HG02763 (cell line): ENCODE data around the gene SATB2.

Experiments used
- ATAC-seq: cut with Tn5 transposase; IDR thresholded peaks from one replicate; pipeline ENCODE4 v1.9.1; 2021; ENCODE audit warnings: mild to moderate bottlenecking, moderate library complexity; ENCODE audit not compliant: unreplicated experiment

Gene SATB2

GRCh38 chr2:199409759-199410529 is 47.8 kb downstream of the SATB2 start:
- no peak for ATAC-seq

- ATAC-seq = no peak
Measured at GRCh38 chr2:199407421-199407820, 50.3 kb downstream of the SATB2 start.

- ATAC-seq = no peak
Measured at GRCh38 chr2:199405241-199405640, 52.5 kb downstream of the SATB2 start.

GRCh38 chr2:199404841-199405240 is 52.9 kb downstream of the SATB2 start:
- no peak for ATAC-seq

GRCh38 chr2:199395311-199395710 is 62.4 kb downstream of the SATB2 start:
- no peak for ATAC-seq

- ATAC-seq = no peak
Measured at GRCh38 chr2:199392363-199392762, 65.4 kb downstream of the SATB2 start.

GRCh38 chr2:199388728-199389268 is 68.9 kb downstream of the SATB2 start:
- no peak for ATAC-seq

GRCh38 chr2:199384043-199384442 is 73.7 kb downstream of the SATB2 start:
- ATAC-seq = no peak

GRCh38 chr2:199383021-199383420 is 74.7 kb downstream of the SATB2 start:
- ATAC-seq = no peak

- ATAC-seq = no peak
Measured at GRCh38 chr2:199382091-199382490, 75.6 kb downstream of the SATB2 start.

- ATAC-seq = no peak
Measured at GRCh38 chr2:199381531-199381930, 76.2 kb downstream of the SATB2 start.

- ATAC-seq = no peak
Measured at GRCh38 chr2:199378948-199379650, 78.6 kb downstream of the SATB2 start.

GRCh38 chr2:199370150-199370780 is 87.5 kb downstream of the SATB2 start:
- ATAC-seq = no peak

- ATAC-seq = no peak
Measured at GRCh38 chr2:199366406-199366805, 91.3 kb downstream of the SATB2 start.

GRCh38 chr2:199364153-199364552 is 93.6 kb downstream of the SATB2 start:
- no peak for ATAC-seq

GRCh38 chr2:199356412-199356811 is 101.3 kb downstream of the SATB2 start:
- ATAC-seq = no peak

GRCh38 chr2:199348871-199349270 is 108.9 kb downstream of the SATB2 start:
- ATAC-seq = no peak

GRCh38 chr2:199344012-199344411 is 113.7 kb downstream of the SATB2 start:
- ATAC-seq = no peak

- ATAC-seq = no peak
Measured at GRCh38 chr2:199342334-199342733, 115.4 kb downstream of the SATB2 start.

- ATAC-seq = no peak
Measured at GRCh38 chr2:199341123-199341522, 116.6 kb downstream of the SATB2 start.

- no peak for ATAC-seq
Measured at GRCh38 chr2:199339891-199340605, 117.7 kb downstream of the SATB2 start.
